ENCODE results near the gene ABCC6.

The ABCC6 gene

GRCh38 chr16:16137110-16137509 is 86.2 kb downstream of the ABCC6 start:
- ChIA-PET CTCF (no interaction called here), POLR2A (no interaction called here)
- H3K36me3 ChIP-seq (ENCODE audit: control insufficient read depth in 2 of 2, insufficient read depth in 1 of 2, low read length in 2 of 2): peaks cover 21 to 87% of the 10 kb centered on the region in 2 experiments; a peak in 2 of 3 replicates
- H3K4me3 ChIP-seq (ENCODE audit: low read depth, low read length): no peak overlapping the region
- H3K27ac ChIP-seq (ENCODE audit: extremely low read depth, low read depth, low read length): no peak overlapping the region
- no peaks in the 10 kb centered on the region for H3K4me1 ChIP-seq (ENCODE audit: control insufficient read depth, insufficient read depth, low read length)
- TF ChIP-seq ZNF629 (tag by site-specific recombination; IDR thresholded peaks at IDR 0.05): no peak
- no peak for TF ChIP-seq ZNF792 (tag by site-specific recombination; IDR thresholded peaks at IDR 0.05)
- no peak for TF ChIP-seq TCF7L2 (IDR thresholded peaks at IDR 0.05; ENCODE audit: borderline replicate concordance, low read depth, low read length)
- no peak for TF ChIP-seq ZBTB49 (tag by site-specific recombination; IDR thresholded peaks at IDR 0.05; ENCODE audit: low read depth)
- no peak for TF ChIP-seq ZNF140 (tag by site-specific recombination; IDR thresholded peaks at IDR 0.05)
- TF ChIP-seq KLF1 (tag by site-specific recombination; IDR thresholded peaks at IDR 0.05): no peak
- H3K9me3 ChIP-seq (ENCODE audit: control insufficient read depth, insufficient read depth, low read depth, low read length): no peaks in the 10 kb centered on the region

GRCh38 chr16:16136588-16136987 is 86.7 kb downstream of the ABCC6 start:
- no peak overlapping the region for H3K4me3 ChIP-seq (ENCODE audit: low read depth, low read length)
- POLR2A ChIA-PET: no interaction called here
- CTCF ChIA-PET: no interaction called here
- peaks cover 21 to 87% of the 10 kb centered on the region in 2 experiments; a peak in 2 of 3 replicates for H3K36me3 ChIP-seq (ENCODE audit: control insufficient read depth in 2 of 2, insufficient read depth in 1 of 2, low read length in 2 of 2)
- no peaks in the 10 kb centered on the region for H3K9me3 ChIP-seq (ENCODE audit: control insufficient read depth, insufficient read depth, low read depth, low read length)
- H3K4me1 ChIP-seq (ENCODE audit: control insufficient read depth, insufficient read depth, low read length): no peaks in the 10 kb centered on the region
- H3K27ac ChIP-seq (ENCODE audit: extremely low read depth, low read depth, low read length): no peak overlapping the region
- TF ChIP-seq GLI4 (tag by site-specific recombination; IDR thresholded peaks at IDR 0.05): no peak
- no peak for TF ChIP-seq ZBTB26 (tag by site-specific recombination; optimal IDR thresholded peaks at IDR 0.05)
- TF ChIP-seq ZBTB8A (tag by site-specific recombination; IDR thresholded peaks at IDR 0.05): no peak
- no peak for TF ChIP-seq ZSCAN4 (tag by site-specific recombination; IDR thresholded peaks at IDR 0.05)
- no peak for TF ChIP-seq SALL2 (tag by site-specific recombination; IDR thresholded peaks at IDR 0.05; ENCODE audit: borderline replicate concordance)
- no peak for TF ChIP-seq KLF7 (tag by site-specific recombination; IDR thresholded peaks at IDR 0.05; ENCODE audit: borderline replicate concordance)
- no peak for TF ChIP-seq PRDM10 (tag by site-specific recombination; IDR thresholded peaks at IDR 0.05)
- no peak for TF ChIP-seq ZXDB (tag by site-specific recombination; IDR thresholded peaks at IDR 0.05)
